HEK293T (cell line): Measurements from ENCODE around the gene NEGR1.

Experiments used
- CTCF ChIA-PET: fragments of 350-600 bp; formaldehyde crosslinking; extraction: SDS; loops from one replicate; lab custom pipeline; 2021; ENCODE audit warnings: antibody characterized with exemption, inconsistent platforms; lab: Yijun Ruan, JAX
- POLR2A ChIA-PET: fragments of 350-600 bp; formaldehyde crosslinking; extraction: SDS; loops from one replicate; lab custom pipeline; 2020; ENCODE audit warnings: antibody characterized with exemption, inconsistent platforms; lab: Yijun Ruan, JAX
- DNase-seq: peaks from one replicate; pipeline ENCODE4 v3.0.0; 2012; ENCODE audit warnings: mixed read lengths; ENCODE audit errors: extremely low spot score
- ARNT ChIP-seq: fragments of 450-650 bp; IDR thresholded peaks from 2 replicates; pipeline ENCODE4 v1.6.1; 2017; ENCODE audit warnings: mild to moderate bottlenecking
- BHLHE40 ChIP-seq: fragments of 450-650 bp; IDR thresholded peaks from 2 replicates; pipeline ENCODE4 v1.6.1; 2016; ENCODE audit warnings: mild to moderate bottlenecking, moderate library complexity, borderline replicate concordance
- CTBP1 ChIP-seq: fragments of 450-650 bp; IDR thresholded peaks from 2 replicates; pipeline ENCODE4 v1.6.1; 2016; ENCODE audit warnings: borderline replicate concordance
- ELF4 ChIP-seq: fragments of 450-650 bp; IDR thresholded peaks from 2 replicates; pipeline ENCODE4 v1.6.1; 2017; ENCODE audit warnings: antibody characterized with exemption
- FOXA1 ChIP-seq: fragments of 450-650 bp; IDR thresholded peaks from 2 replicates; pipeline ENCODE4 v1.6.1; 2016; ENCODE audit warnings: mild to moderate bottlenecking
- FOXK2 ChIP-seq: fragments of 450-650 bp; IDR thresholded peaks from 2 replicates; pipeline ENCODE4 v1.6.1; 2016; ENCODE audit warnings: mild to moderate bottlenecking
- FOXM1 ChIP-seq: fragments of 450-650 bp; IDR thresholded peaks from 2 replicates; pipeline ENCODE4 v1.6.1; 2017; ENCODE audit warnings: mild to moderate bottlenecking, borderline replicate concordance
- HDGF ChIP-seq: fragments of 450-650 bp; IDR thresholded peaks from 2 replicates; pipeline ENCODE4 v1.6.1; 2017; ENCODE audit warnings: antibody characterized with exemption, borderline replicate concordance
- L3MBTL2 ChIP-seq: fragments of 450-650 bp; conservative IDR thresholded peaks from 2 replicates; pipeline ENCODE4 v1.6.1; 2016; ENCODE audit warnings: mild to moderate bottlenecking
- LEF1 ChIP-seq: fragments of 450-650 bp; IDR thresholded peaks from 2 replicates; pipeline ENCODE4 v1.6.1; 2017; ENCODE audit warnings: mild to moderate bottlenecking, borderline replicate concordance
- NFRKB ChIP-seq: fragments of 450-650 bp; IDR thresholded peaks from 2 replicates; pipeline ENCODE4 v1.6.1; 2016; ENCODE audit warnings: mild to moderate bottlenecking, moderate library complexity
- SP1 ChIP-seq: fragments of 450-650 bp; IDR thresholded peaks from 2 replicates; pipeline ENCODE4 v1.6.1; 2017
- SUZ12 ChIP-seq: fragments of 450-650 bp; IDR thresholded peaks from 2 replicates; pipeline ENCODE4 v1.6.1; 2016; ENCODE audit warnings: mild to moderate bottlenecking
- TARDBP ChIP-seq: fragments of 450-650 bp; IDR thresholded peaks from 2 replicates; pipeline ENCODE4 v1.6.1; 2016
- ZNF384 ChIP-seq: fragments of 450-650 bp; IDR thresholded peaks from 2 replicates; pipeline ENCODE4 v1.6.1; 2016
- TF ChIP-seq, protein P1 (sequence below): fragments of 450-650 bp; IDR thresholded peaks from 2 replicates; pipeline ENCODE4 v1.6.1; 2016

Gene NEGR1

DNA sequence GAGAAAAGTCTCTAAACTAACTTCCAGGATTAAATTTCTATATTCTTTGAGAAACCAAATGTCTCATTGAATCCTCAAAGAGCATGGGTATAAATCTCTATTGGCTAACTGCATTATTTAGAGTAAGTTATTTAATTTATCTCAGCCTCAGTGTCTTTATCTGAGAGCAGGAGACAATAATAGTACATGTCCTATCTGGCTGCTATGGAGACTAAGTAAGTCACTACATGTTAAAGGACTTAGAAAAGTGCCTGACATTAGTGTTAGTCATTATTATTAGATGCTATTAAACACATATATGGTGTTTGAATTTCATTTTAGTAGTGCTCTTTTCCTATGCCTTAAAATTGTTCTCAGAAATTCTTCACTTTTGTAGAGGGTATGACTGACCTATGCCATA lies 505.2 kb downstream of the NEGR1 start:
- no peak for DNase-seq
- POLR2A ChIA-PET, result no interaction called here
- CTCF ChIA-PET, result no interaction called here
- TF ChIP-seq SUZ12, result no peak
- no peak for TF ChIP-seq ARNT
- no peak for TF ChIP-seq ZNF384
- TF ChIP-seq, protein P1, sequence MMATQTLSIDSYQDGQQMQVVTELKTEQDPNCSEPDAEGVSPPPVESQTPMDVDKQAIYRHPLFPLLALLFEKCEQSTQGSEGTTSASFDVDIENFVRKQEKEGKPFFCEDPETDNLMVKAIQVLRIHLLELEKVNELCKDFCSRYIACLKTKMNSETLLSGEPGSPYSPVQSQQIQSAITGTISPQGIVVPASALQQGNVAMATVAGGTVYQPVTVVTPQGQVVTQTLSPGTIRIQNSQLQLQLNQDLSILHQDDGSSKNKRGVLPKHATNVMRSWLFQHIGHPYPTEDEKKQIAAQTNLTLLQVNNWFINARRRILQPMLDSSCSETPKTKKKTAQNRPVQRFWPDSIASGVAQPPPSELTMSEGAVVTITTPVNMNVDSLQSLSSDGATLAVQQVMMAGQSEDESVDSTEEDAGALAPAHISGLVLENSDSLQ, result no peak
- TF ChIP-seq FOXK2, result no peak
- TF ChIP-seq FOXM1, result no peak
- TF ChIP-seq NFRKB, result no peak
- no peak for TF ChIP-seq ELF4
- no peak for TF ChIP-seq FOXA1

DNA sequence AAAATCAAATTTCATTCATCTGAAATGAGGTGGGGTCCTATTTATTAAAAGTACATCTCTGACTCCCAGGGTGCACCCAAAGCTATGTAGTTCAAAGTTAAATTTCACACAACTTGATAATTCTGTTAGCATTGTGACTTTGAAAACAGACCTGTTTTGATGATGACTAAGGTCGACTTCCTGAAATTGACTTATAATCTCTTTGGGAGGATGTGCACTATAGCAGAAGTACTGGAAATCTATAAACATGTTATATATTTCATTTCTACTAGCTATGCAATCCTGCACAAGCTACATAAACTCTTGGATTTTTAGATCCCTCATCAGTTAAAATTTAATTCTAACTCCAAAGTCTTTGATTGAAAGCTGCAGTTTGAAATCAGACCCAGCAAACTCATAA lies 507.6 kb downstream of the NEGR1 start:
- ChIA-PET CTCF (interaction anchor here (0.6 kb wide), 1 partner anchor 10 kb away, joined by 4 read pairs; no protein-coding TSS in a partner anchor), POLR2A (no interaction called here)
- no peak for TF ChIP-seq LEF1
- TF ChIP-seq NFRKB, result no peak
- TF ChIP-seq FOXK2, result no peak
- TF ChIP-seq BHLHE40, result no peak
- TF ChIP-seq ZNF384, result no peak
- TF ChIP-seq L3MBTL2, result no peak
- TF ChIP-seq FOXM1, result no peak
- no peak for TF ChIP-seq TARDBP
- no peak for TF ChIP-seq HDGF
- no peak for TF ChIP-seq CTBP1
- no peak for TF ChIP-seq ARNT
- TF ChIP-seq FOXA1, result no peak
- no peak for TF ChIP-seq SUZ12
- DNase-seq, result no peak

DNA sequence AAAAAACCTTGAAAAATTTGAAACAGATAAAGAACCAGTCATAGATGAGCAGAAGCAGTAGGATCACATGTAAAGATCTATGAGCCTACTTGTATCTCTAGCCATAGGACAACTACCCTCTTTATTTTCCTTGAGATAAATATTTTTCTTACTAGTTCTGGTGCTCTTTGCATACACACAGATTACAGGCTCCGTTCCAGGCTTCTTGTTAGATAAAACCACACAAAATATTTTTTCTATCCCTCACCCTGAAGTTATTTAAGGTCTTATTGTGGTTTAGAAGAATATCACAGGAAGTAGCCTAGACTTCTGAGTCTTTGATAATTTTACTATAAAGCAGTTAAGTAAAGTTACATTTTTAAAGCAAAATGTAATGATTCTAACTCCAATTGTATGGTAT lies 512.2 kb downstream of the NEGR1 start:
- CTCF ChIA-PET, result no interaction called here
- POLR2A ChIA-PET, result no interaction called here
- no peak for DNase-seq
- TF ChIP-seq TARDBP, result no peak

DNA sequence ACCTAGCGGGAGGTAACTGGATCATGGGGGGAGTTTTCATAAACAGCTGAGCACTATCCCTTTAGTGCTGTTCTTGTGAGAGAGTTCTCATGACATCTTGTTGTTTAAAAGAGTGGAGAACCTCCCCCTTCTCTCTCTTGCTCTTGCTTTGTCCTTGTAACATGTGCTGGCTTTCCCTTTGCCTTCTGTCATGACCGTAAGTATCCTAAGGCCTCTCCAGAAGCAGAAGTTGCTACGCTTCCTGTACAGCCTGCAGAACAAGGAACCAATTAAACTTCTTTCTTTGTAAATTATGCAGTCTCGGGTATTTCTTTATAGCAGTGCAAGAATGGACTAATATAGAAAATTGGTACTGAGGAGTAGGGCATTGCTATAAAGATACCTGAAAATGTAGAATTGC lies 515.6 kb downstream of the NEGR1 start:
- no peak for DNase-seq
- TF ChIP-seq NFRKB (no peak), FOXM1 (no peak), L3MBTL2 (no peak), LEF1 (no peak), CTBP1 (no peak), FOXA1 (no peak), SP1 (no peak), ELF4 (no peak), ZNF384 (no peak), SUZ12 (no peak), BHLHE40 (no peak), HDGF (no peak), ARNT (no peak), FOXK2 (no peak), TARDBP (no peak)
- TF ChIP-seq, protein P1, result no peak
- ChIA-PET POLR2A (no interaction called here), CTCF (no interaction called here)

DNA sequence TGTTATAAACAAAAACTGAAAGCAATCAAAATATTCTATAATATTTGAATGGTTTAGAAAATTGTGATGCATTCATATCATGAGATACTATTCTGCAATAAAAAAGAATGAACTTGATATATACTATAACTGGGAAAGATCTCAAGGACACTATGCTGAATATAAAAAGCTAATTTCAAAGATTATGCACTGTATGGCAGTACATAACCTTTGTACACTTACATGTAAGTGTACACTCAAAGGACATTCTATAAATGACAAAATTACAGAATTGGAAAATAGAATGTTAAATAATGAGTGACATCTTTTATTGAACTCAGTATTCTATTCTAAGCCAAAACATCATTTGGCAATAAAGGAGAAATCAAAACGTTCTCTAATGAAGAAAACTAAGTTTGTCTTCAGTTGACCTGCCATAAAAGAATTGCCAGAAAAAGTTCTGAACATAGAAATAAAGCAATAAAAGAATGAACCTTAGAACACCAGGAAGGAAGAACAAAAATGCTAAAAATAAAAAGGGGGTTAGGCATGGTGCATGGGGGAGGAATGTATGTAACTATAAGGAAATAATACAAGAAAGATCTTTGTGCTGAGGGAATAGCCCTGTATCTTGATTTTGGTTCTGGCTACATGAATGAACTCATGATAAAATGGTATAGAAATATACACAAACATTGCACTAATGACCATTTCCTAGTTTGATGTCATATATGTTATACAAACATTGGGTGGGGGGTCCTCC lies 519.7 kb downstream of the NEGR1 start:
- ChIA-PET POLR2A (no interaction called here), CTCF (no interaction called here)
- TF ChIP-seq LEF1 (no peak), TARDBP (no peak), FOXA1 (no peak), SUZ12 (no peak), L3MBTL2 (no peak)
- no peak for DNase-seq

DNA sequence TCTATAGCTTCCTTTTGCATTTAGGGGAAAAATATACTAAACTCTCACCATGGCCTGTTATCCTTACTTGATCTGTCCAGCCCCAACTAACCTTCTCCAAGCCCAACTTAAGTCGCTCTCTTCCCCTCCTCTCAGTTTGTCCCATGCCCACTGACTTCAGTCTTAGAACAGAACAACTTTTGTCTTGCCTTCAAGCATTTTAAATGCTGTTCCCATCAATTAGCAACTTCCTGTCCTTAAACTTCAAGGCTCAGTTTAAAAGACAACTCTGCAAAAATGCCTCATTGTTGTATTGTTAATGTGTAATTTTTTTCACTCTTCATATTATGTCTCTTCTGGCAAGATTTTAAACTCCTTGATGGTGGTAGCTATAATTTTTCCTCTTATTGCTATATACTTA lies 526.9 kb downstream of the NEGR1 start:
- POLR2A ChIA-PET, result no interaction called here
- TF ChIP-seq TARDBP, result no peak
- no peak for TF ChIP-seq FOXA1
- no peak for TF ChIP-seq LEF1
- TF ChIP-seq SP1, result no peak
- TF ChIP-seq, protein P1, result no peak
- no peak for TF ChIP-seq BHLHE40
- no peak for TF ChIP-seq FOXM1
- TF ChIP-seq SUZ12, result no peak
- TF ChIP-seq ZNF384, result no peak
- no peak for TF ChIP-seq ARNT
- TF ChIP-seq CTBP1, result no peak
- no peak for TF ChIP-seq ELF4
- no peak for TF ChIP-seq HDGF
- TF ChIP-seq FOXK2, result no peak
- CTCF ChIA-PET, result no interaction called here
- DNase-seq, result no peak

DNA sequence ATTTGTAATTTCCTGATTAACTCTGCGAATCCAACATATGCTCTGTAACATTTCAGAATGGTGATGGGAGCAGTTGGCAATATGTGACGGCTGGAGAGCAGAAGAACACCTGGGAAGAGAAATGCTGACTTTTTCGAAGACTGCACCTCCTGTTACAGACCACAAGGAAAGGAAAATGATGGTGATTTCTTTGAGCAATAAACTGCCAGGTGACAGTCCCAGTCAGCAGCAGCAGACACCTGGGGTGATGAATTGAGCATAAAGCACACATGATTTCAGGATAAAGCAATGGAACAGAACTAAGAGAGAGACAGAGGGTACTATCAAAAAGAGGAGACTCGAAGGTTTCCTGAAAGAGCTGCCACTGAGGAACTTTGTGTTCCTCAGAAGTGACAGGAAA lies 528.6 kb downstream of the NEGR1 start:
- CTCF ChIA-PET, result no interaction called here
- no peak for DNase-seq
- TF ChIP-seq ELF4 (no peak), CTBP1 (no peak), SP1 (no peak), ARNT (no peak), FOXM1 (no peak), NFRKB (no peak), SUZ12 (no peak), L3MBTL2 (no peak), TARDBP (no peak), LEF1 (no peak), FOXA1 (no peak), HDGF (no peak), ZNF384 (no peak), FOXK2 (no peak), BHLHE40 (no peak)
- TF ChIP-seq, protein P1, result no peak
- POLR2A ChIA-PET, result no interaction called here
